ENCODE results near the gene COG1. TPM values are rescaled to one million over a fixed set of nuclear protein-coding genes. Genes with fewer than 3 reads are reported as not detected.

Gene COG1
- total and polyA plus RNA-seq, 2 donors (not counting 1 experiment from before 2014, with no cell fraction given): 20.0 to 21.0 TPM

GRCh38 chr17:73203788-73204479 is 11.1 kb downstream of the COG1 start:
- DNase-seq (ENCODE audit: low read depth in 2 of 2): no peak
- Histone ChIP-seq H4K20me1 (ENCODE audit: control insufficient read depth, extremely low read depth, insufficient read depth, low read length) (no peaks in the 10 kb centered on the region), H3K27ac (ENCODE audit: insufficient read depth, low read length) (no peak overlapping the region), H3K36me3 (ENCODE audit: control insufficient read depth, insufficient read depth, low read length) (peaks cover 29% of the 10 kb centered on the region), H2AFZ (ENCODE audit: low read length) (no peak overlapping the region), H3K79me2 (ENCODE audit: control insufficient read depth, insufficient read depth, low read length) (no peaks in the 10 kb centered on the region), H3K27me3 (ENCODE audit: control insufficient read depth, insufficient read depth, low read length) (no peaks in the 10 kb centered on the region), H3K4me1 (ENCODE audit: control insufficient read depth, extremely low read depth, insufficient read depth, low read length) (no peaks in the 10 kb centered on the region), H3K9me3 (ENCODE audit: control insufficient read depth, insufficient read depth, low read depth, low read length) (no peaks in the 10 kb centered on the region), H3K4me3 (replicated peaks in 1 of 4; ENCODE audit: control extremely low read depth in 1 of 4, insufficient read depth in 1 of 4, low read depth in 3 of 4, low read length in 4 of 4) (no peak overlapping the region), H3K4me2 (ENCODE audit: extremely low read depth, insufficient read depth, low read length) (no peak overlapping the region), H3K9ac (ENCODE audit: insufficient read depth, low read length) (no peak overlapping the region)
- TF ChIP-seq, protein P1, sequence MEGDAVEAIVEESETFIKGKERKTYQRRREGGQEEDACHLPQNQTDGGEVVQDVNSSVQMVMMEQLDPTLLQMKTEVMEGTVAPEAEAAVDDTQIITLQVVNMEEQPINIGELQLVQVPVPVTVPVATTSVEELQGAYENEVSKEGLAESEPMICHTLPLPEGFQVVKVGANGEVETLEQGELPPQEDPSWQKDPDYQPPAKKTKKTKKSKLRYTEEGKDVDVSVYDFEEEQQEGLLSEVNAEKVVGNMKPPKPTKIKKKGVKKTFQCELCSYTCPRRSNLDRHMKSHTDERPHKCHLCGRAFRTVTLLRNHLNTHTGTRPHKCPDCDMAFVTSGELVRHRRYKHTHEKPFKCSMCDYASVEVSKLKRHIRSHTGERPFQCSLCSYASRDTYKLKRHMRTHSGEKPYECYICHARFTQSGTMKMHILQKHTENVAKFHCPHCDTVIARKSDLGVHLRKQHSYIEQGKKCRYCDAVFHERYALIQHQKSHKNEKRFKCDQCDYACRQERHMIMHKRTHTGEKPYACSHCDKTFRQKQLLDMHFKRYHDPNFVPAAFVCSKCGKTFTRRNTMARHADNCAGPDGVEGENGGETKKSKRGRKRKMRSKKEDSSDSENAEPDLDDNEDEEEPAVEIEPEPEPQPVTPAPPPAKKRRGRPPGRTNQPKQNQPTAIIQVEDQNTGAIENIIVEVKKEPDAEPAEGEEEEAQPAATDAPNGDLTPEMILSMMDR (conservative IDR thresholded peaks at IDR 0.05 in 1 of 2, IDR thresholded peaks at IDR 0.05 in 1 of 2; ENCODE audit: low read depth in 1 of 2, low read length in 2 of 2): no peak
- TF ChIP-seq EZH2 (IDR thresholded peaks at IDR 0.05; ENCODE audit: low read length, missing control alignments): no peak

GRCh38 chr17:73205459-73205961 is 12.7 kb downstream of the COG1 start:
- Histone ChIP-seq H3K4me1 (ENCODE audit: control insufficient read depth, extremely low read depth, insufficient read depth, low read length) (no peaks in the 10 kb centered on the region), H2AFZ (ENCODE audit: low read length) (no peak overlapping the region), H4K20me1 (ENCODE audit: control insufficient read depth, extremely low read depth, insufficient read depth, low read length) (no peaks in the 10 kb centered on the region), H3K79me2 (ENCODE audit: control insufficient read depth, insufficient read depth, low read length) (no peaks in the 10 kb centered on the region), H3K4me2 (ENCODE audit: extremely low read depth, insufficient read depth, low read length) (no peak overlapping the region), H3K9ac (ENCODE audit: insufficient read depth, low read length) (no peak overlapping the region), H3K36me3 (ENCODE audit: control insufficient read depth, insufficient read depth, low read length) (peaks cover 25% of the 10 kb centered on the region), H3K27ac (ENCODE audit: insufficient read depth, low read length) (no peak overlapping the region), H3K27me3 (ENCODE audit: control insufficient read depth, insufficient read depth, low read length) (no peaks in the 10 kb centered on the region), H3K9me3 (ENCODE audit: control insufficient read depth, insufficient read depth, low read depth, low read length) (no peaks in the 10 kb centered on the region), H3K4me3 (replicated peaks in 1 of 4; ENCODE audit: control extremely low read depth in 1 of 4, insufficient read depth in 1 of 4, low read depth in 3 of 4, low read length in 4 of 4) (no peak overlapping the region)
- TF ChIP-seq, protein P1 (conservative IDR thresholded peaks at IDR 0.05 in 1 of 2, IDR thresholded peaks at IDR 0.05 in 1 of 2; ENCODE audit: low read depth in 1 of 2, low read length in 2 of 2): no peak
- no peak for TF ChIP-seq EZH2 (IDR thresholded peaks at IDR 0.05; ENCODE audit: low read length, missing control alignments)
- DNase-seq (ENCODE audit: low read depth in 2 of 2): no peak

DNA sequence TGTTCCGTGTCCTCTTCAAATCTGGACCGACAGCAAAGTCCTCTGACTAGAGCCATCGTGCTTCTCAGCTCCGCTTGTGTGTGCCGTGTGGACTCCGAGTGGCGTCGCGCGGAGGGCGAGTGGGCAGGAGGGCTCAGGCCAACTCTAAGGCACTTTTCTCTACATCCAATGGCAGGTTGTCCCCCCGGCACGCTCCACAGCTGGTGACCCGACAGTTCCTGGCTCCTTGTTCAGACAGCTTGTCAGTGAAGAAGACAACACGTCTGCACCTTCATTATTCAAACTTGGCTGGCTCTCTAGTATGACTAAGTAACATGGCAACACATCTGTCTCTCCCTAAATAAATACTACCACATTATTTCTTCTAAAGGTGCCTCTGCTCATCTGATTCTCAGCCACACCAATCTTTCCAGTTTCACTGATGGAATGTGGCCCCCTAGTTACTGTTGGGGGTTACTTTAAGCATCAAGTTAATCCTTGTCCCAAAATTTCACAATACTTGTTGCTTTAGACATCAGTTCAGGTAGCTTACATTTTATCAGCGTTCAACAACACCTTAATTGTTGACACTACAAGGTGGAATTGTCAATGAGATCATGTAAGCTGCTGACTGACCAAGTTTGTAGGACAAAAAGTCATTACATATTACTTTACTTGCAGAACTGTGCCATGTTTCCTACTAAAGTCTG is 15.4 kb downstream of the COG1 start:
- Histone ChIP-seq H2AFZ (ENCODE audit: low read length) (no peak overlapping the region), H3K27me3 (ENCODE audit: control insufficient read depth, insufficient read depth, low read length) (no peaks in the 10 kb centered on the region), H4K20me1 (ENCODE audit: control insufficient read depth, extremely low read depth, insufficient read depth, low read length) (no peaks in the 10 kb centered on the region), H3K36me3 (ENCODE audit: control insufficient read depth, insufficient read depth, low read length) (peaks cover 13% of the 10 kb centered on the region), H3K9me3 (ENCODE audit: control insufficient read depth, insufficient read depth, low read depth, low read length) (no peaks in the 10 kb centered on the region), H3K9ac (ENCODE audit: insufficient read depth, low read length) (no peak overlapping the region), H3K79me2 (ENCODE audit: control insufficient read depth, insufficient read depth, low read length) (no peaks in the 10 kb centered on the region), H3K4me3 (replicated peaks in 1 of 4; ENCODE audit: control extremely low read depth in 1 of 4, insufficient read depth in 1 of 4, low read depth in 3 of 4, low read length in 4 of 4) (no peak overlapping the region), H3K27ac (ENCODE audit: insufficient read depth, low read length) (no peak overlapping the region), H3K4me2 (ENCODE audit: extremely low read depth, insufficient read depth, low read length) (no peak overlapping the region), H3K4me1 (ENCODE audit: control insufficient read depth, extremely low read depth, insufficient read depth, low read length) (no peaks in the 10 kb centered on the region)
- no peak for DNase-seq (ENCODE audit: low read depth in 2 of 2)
- no peak for TF ChIP-seq EZH2 (IDR thresholded peaks at IDR 0.05; ENCODE audit: low read length, missing control alignments)
- TF ChIP-seq, protein P1 (conservative IDR thresholded peaks at IDR 0.05 in 1 of 2, IDR thresholded peaks at IDR 0.05 in 1 of 2; ENCODE audit: low read depth in 1 of 2, low read length in 2 of 2): no peak

Measured in fibroblast of lung (primary cell).